Heart left ventricle (tissue), 16 donors: ENCODE data around the gene RNF145. TPM values are rescaled to one million over a fixed set of nuclear protein-coding genes. Genes with fewer than 3 reads are reported as not detected.
A peak's percentile ranks its signal among the peaks of the same experiment; 100 is the strongest.

Experiments
- ATAC-seq, 4 donors: fragments of 200-7000 bp; cut with Tn5 transposase; one replicate each; pipeline ENCODE4 v1.9.1; 2020 to 2022; ENCODE audit warnings: moderate library complexity in 4 of 4, mild to moderate bottlenecking in 3 of 4, moderate number of reproducible peaks in 1 of 4
- DNase-seq, 5 donors: peaks; one replicate each; pipeline ENCODE4 v3.0.0-alpha.2; 2020
- H3K27ac ChIP-seq, 12 donors: fragments of 200-600 bp; sonication (generic) in 4 of 12; one replicate each; pipeline versions ENCODE4 v1.5.0 to v1.8.0; 2016 to 2022; ENCODE audit warnings: mild to moderate bottlenecking in 2 of 12
- H3K27me3 ChIP-seq, 9 donors: fragments of 200-600 bp; sonication (generic) in 2 of 9; one replicate each; pipeline versions ENCODE4 v1.5.1 to v1.8.0; 2016 to 2022; ENCODE audit warnings: mild to moderate bottlenecking in 3 of 9
- H3K36me3 ChIP-seq, 9 donors: fragments of 200-600 bp; sonication (generic) in 2 of 9; one replicate each; pipeline versions ENCODE4 v1.5.0 to v1.8.0; 2018 to 2022; ENCODE audit warnings: mild to moderate bottlenecking in 2 of 9
- H3K4me1 ChIP-seq, 12 donors: fragments of 200-600 bp; sonication (generic) in 4 of 12; one replicate each; pipeline versions ENCODE4 v1.5.0 to v1.8.0; 2016 to 2022; ENCODE audit warnings: mild to moderate bottlenecking in 3 of 12
- H3K4me3 ChIP-seq, 12 donors: fragments of 200-600 bp; sonication (generic) in 4 of 12; one replicate each; pipeline versions ENCODE4 v1.5.0 to v1.8.0; 2017 to 2022; ENCODE audit warnings: mild to moderate bottlenecking in 9 of 12, moderate library complexity in 4 of 12
- H3K9me3 ChIP-seq, 12 donors: fragments of 200-600 bp; sonication (generic) in 4 of 12; one replicate each; pipeline versions ENCODE4 v1.5.0 to v1.8.0; 2016 to 2022; ENCODE audit warnings: mild to moderate bottlenecking in 1 of 12
- POLR2A ChIP-seq, 2 donors: fragments of 450-650 bp; IDR thresholded peaks; one replicate each; pipeline ENCODE4 v1.6.1; 2017; ENCODE audit warnings: antibody characterized with exemption in 2 of 2, mild to moderate bottlenecking in 2 of 2, moderate library complexity in 2 of 2
- WGBS, 4 donors: extraction: QIAGEN DNeasy Blood & Tissue Kit in 2 of 4; methylation state at CpG; one replicate each; pipeline versions ENCODE4 v1.1.5 to v1.1.7; 2013 to 2018; 5-methylcytosine and 5-hydroxymethylcytosine counted together
- intact Hi-C, 10 donors: fragments of 100-400 bp; cut with DNase I; formaldehyde crosslinking; loops; one replicate each; pipeline versions ENCODE4 v1.11.1 to v1.14.2; 2022
- polyA plus RNA-seq, 2 donors: library from polyadenylated mRNA; stranded (reverse); fragments of 200-250 nt; gene quantifications; one replicate each; pipeline ENCODE4 v1.2.3, GENCODE V29; 2013
- total RNA-seq, 9 donors: library from RNA; depleted of rRNA in 2 of 9; stranded (reverse); fragments of >200 nt in 2 of 9; fragmentation: NEBNext Ultra II Directional in 3 of 9; extraction: Animal tissue kit (Norgen Biotek cat#: 25700) in 3 of 9; gene quantifications; one replicate each; pipeline versions ENCODE4 v1.1.0 to v1.2.4, GENCODE V29; 2016 to 2023
- TF ChIP-seq, protein P1 (sequence below), 12 donors: fragments of 200-600 bp; sonication (generic) in 4 of 12; IDR thresholded peaks; one replicate each; pipeline versions ENCODE4 v1.5.0 to v1.8.0; 2018 to 2022; ENCODE audit warnings: antibody characterized with exemption in 12 of 12, mild to moderate bottlenecking in 5 of 12
- donor health status: ischemic (EF 13 %, LVEDD 7.1; RV severe dilation, severe dysfunction).
- donor health status: healthy with polysubstance abuse.
- donor health status: DM: no; HTN: yes; CAD: no.
- donor health status: DM: no; HTN: no; CAD: no.
- donor health status: ischemic (EF 25% LVEDD 6.9; RV normal size, moderate dysfunction).
- donor health status: ischemic (EF 25% LVEDD 5.7; RV mildly dilated, moderate dysfunction).
- donor health status: healthy.
- donor health status: DM: yes; HTN: yes; CAD: no.
- donor health status: ischemic (EF 35%, LVEDD 5.7; RV mildly dilated, moderate dysfunction).
- donor health status: nonischemic (EF 11% LVEDD 7.7; RV severe dilation, severe dysfunction).
- donor health status: DM: yes; HTN: yes; CAD: no.
- donor health status: PGD.
- donor health status: ischemic (EF 29% LVEDD 5.4; RV normal size, mild dysfunction).
- donor health status: nonischemic (EF 23%, LVEDD 6.1; RV moderate dilation, normal function).

Gene RNF145
- total and polyA plus RNA-seq, 11 donors = 6.2 to 69.0 (median 25.2) TPM

GRCh38 chr5:159203351-159203750 lies 6.0 kb downstream of the RNF145 start:
- peaks cover 5 to 84% (median 43%) of the 10 kb centered on the region in 12 donors for H3K4me1 ChIP-seq
- H3K4me3 ChIP-seq = no peak overlapping the region
- WGBS, 4 donors = 52 to 63% (median 58%) methylated on average over 2 of the region's 2 CpGs
- no peaks in the 10 kb centered on the region for H3K9me3 ChIP-seq
- peaks cover 0 to 28% (median 17%) of the 10 kb centered on the region in 9 donors for H3K36me3 ChIP-seq
- ATAC-seq (no peak), DNase-seq (no peak)
- TF ChIP-seq, protein P1, sequence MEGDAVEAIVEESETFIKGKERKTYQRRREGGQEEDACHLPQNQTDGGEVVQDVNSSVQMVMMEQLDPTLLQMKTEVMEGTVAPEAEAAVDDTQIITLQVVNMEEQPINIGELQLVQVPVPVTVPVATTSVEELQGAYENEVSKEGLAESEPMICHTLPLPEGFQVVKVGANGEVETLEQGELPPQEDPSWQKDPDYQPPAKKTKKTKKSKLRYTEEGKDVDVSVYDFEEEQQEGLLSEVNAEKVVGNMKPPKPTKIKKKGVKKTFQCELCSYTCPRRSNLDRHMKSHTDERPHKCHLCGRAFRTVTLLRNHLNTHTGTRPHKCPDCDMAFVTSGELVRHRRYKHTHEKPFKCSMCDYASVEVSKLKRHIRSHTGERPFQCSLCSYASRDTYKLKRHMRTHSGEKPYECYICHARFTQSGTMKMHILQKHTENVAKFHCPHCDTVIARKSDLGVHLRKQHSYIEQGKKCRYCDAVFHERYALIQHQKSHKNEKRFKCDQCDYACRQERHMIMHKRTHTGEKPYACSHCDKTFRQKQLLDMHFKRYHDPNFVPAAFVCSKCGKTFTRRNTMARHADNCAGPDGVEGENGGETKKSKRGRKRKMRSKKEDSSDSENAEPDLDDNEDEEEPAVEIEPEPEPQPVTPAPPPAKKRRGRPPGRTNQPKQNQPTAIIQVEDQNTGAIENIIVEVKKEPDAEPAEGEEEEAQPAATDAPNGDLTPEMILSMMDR (IDR thresholded peaks at IDR 0.05) = no peak
- no peak for TF ChIP-seq POLR2A (IDR thresholded peaks at IDR 0.05)
- H3K27ac ChIP-seq = no peak overlapping the region
- no peaks in the 10 kb centered on the region for H3K27me3 ChIP-seq
- intact Hi-C loops = no loop called here

GRCh38 chr5:159202151-159202550 lies 7.2 kb downstream of the RNF145 start:
- H3K9me3 ChIP-seq = no peaks in the 10 kb centered on the region
- ATAC-seq (no peak), DNase-seq (no peak)
- H3K27ac ChIP-seq = no peak overlapping the region
- no peak overlapping the region for H3K4me3 ChIP-seq
- TF ChIP-seq, protein P1 (IDR thresholded peaks at IDR 0.05) = no peak
- TF ChIP-seq POLR2A (IDR thresholded peaks at IDR 0.05) = no peak
- H3K36me3 ChIP-seq = peaks cover 0 to 35% (median 26%) of the 10 kb centered on the region in 9 donors
- intact Hi-C loops = no loop called here
- H3K27me3 ChIP-seq = no peaks in the 10 kb centered on the region
- 66 to 73% (median 71%) methylated on average over 4 of the region's 4 CpGs for WGBS, 4 donors
- peaks cover 5 to 92% (median 43%) of the 10 kb centered on the region in 12 donors for H3K4me1 ChIP-seq

DNA sequence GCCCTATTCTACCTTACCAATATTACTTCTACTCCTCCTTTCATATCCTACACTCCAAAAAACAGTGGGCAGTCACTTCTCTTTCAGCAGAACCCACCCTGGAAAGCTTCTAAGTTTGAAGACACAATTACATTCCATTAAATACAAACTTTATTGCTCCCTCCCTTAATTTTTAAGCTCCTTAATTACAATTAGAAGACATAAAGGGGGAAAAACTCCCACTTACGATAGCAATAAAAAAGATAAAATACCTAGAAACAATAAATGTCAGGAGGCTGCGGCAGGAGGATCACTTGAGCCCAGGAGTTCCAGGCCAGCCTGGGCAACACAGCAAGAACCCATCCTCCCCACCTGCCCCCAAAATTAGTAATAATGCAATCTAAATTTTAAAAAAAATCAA lies 9.6 kb downstream of the RNF145 start:
- TF ChIP-seq, protein P1 (IDR thresholded peaks at IDR 0.05) = no peak
- TF ChIP-seq POLR2A (IDR thresholded peaks at IDR 0.05) = no peak
- Histone ChIP-seq H3K36me3 (peaks cover 0 to 50% (median 26%) of the 10 kb centered on the region in 9 donors), H3K9me3 (no peaks in the 10 kb centered on the region), H3K4me3 (no peak overlapping the region), H3K27me3 (no peaks in the 10 kb centered on the region), H3K27ac (peak overlapping the region in 1 of 12 donors; percentile 5), H3K4me1 (peaks cover 5 to 80% (median 25%) of the 10 kb centered on the region in 12 donors)
- WGBS, 4 donors = 93 to 98% (median 96%) methylated on average over 2 of the region's 2 CpGs
- no peak for ATAC-seq
- intact Hi-C loops = no loop called here
- no peak for DNase-seq

DNA sequence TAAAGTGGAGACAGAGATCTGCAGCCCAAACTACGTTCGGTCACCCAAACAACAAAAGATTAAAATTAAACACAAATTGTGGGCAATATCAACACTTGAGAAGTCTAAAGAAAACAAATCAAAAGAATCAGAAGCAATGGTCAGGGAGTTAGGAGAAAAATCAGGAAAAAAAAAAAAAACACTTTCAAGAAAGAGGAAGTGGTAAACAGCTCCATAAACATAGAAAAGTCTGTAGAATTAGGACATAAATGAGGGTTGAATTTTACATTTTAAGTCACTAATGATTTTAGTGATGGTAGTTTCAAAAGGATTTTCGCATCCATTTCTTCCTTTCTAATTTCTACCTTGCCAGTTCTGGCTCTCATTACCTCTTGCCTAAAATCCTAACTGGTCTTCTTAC lies 10.1 kb downstream of the RNF145 start:
- DNase-seq (no peak), ATAC-seq (no peak)
- Histone ChIP-seq H3K27me3 (no peaks in the 10 kb centered on the region), H3K36me3 (peaks cover 0 to 55% (median 31%) of the 10 kb centered on the region in 9 donors), H3K4me1 (peaks cover 5 to 74% (median 19%) of the 10 kb centered on the region in 12 donors), H3K9me3 (no peaks in the 10 kb centered on the region), H3K27ac (peak overlapping the region in 1 of 12 donors; percentile 47), H3K4me3 (no peak overlapping the region)
- TF ChIP-seq, protein P1 (IDR thresholded peaks at IDR 0.05) = no peak
- no peak for TF ChIP-seq POLR2A (IDR thresholded peaks at IDR 0.05)
- intact Hi-C loops = no loop called here
- WGBS, 4 donors = 92 to 95% (median 92%) methylated on average over 3 of the region's 3 CpGs
